HG02610 (cell line): ENCODE measurements around the gene MACC1.
"Not testable (repeated sequence)": the region's sequence is repeated elsewhere in the genome, so short reads cannot be mapped to it uniquely, and the experiment has no call there.

Experiments used
- ATAC-seq: cut with Tn5 transposase; IDR thresholded peaks from one replicate; pipeline ENCODE4 v1.9.1; 2021; ENCODE audit warnings: mild to moderate bottlenecking, moderate library complexity; ENCODE audit not compliant: unreplicated experiment

MACC1 gene

DNA sequence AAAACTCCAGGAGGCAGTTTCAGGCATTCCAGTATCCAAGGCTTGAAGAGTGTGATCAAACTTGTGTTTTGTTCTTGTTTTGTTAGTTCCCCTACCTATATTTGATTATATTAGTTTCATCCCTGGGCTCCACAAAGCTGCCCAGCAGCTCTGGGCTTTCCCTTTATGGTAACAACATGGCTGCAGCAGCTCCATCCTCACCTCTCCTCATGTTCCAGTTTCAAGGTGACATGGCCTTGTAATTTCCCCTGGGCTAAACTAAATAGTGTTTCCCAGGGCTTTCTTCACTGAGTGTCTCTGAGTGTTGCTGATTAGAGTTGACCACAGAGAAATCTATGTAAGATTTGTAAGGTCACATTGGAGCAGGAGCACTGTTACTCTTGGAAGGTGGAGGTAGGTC lies 83.4 kb downstream of the MACC1 start:
- ATAC-seq, result peak; percentile 68

DNA sequence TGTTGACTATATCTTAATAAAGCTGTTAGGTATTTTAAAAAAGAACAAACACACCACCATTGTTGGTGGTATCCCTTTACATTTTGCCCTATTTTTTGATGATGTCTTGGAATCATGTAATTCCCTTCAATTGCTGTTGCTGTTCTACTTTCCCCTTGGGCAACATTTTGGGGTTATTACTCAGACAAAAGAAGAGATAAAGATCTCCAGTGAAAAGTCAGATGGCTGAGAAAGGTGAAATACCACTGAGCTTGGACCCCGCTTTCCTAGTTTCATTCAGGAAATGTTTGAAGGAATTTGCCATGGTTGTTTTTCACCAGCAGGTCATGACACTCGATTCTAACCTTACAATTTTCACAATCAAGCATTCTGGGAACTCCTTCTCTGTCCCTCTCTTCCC lies 84.6 kb downstream of the MACC1 start:
- no peak for ATAC-seq

DNA sequence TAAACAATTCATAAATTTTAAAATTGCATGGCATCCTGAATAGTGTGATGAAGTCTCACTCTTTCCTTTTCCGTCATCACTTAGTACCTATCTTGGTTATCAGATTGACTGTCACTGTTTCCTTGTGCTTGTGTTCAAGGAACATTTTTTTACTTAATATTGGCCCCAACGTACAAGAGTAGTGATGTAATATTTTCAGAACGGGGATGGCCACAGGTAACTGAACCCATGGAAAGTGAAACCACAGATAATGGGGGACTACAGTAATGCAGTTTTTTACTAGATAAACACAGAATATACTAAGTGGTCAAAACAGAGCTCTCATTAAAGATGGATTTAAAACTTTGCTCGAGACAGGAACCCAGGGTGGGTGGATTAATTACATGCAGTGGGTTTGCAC lies 85.4 kb downstream of the MACC1 start:
- no peak for ATAC-seq

DNA sequence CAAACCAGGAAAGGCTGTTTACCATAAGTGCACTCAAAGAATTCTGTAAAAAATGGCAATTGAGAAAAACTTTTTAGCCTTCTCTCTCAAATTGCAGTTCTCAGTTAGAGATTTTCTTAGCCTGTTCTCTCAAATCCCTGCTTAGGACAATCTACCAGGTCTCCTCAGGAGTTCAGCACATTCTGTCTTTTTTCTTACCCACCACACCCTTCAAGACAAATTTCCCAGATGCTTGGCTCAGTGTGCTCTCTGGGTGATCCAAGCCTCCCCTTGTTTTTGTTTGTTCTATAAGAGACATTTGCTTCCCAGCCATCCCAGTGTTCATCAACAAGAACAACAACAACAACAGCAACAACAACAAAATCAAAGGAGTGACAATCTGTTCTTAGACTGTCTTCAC lies 87.3 kb downstream of the MACC1 start:
- ATAC-seq, result no peak

DNA sequence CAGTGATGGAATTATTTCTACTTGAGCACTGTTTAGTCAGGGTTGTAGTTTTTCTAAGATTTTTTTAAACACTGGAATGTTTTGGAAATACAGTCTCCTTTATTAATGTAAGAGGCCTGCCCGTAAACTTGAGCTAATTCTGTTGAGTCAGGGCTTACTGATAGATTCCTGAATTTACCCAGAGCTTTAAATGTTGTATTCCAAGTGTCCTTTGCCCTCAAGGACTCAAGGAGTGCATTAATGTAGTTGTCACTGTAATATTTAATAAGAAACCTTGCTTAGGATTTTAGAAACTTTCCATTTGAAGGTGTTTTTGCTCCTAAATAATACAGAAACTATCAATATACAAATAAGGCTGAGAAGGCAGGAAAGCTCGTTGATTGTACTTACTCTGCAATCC lies 89.2 kb downstream of the MACC1 start:
- no peak for ATAC-seq

DNA sequence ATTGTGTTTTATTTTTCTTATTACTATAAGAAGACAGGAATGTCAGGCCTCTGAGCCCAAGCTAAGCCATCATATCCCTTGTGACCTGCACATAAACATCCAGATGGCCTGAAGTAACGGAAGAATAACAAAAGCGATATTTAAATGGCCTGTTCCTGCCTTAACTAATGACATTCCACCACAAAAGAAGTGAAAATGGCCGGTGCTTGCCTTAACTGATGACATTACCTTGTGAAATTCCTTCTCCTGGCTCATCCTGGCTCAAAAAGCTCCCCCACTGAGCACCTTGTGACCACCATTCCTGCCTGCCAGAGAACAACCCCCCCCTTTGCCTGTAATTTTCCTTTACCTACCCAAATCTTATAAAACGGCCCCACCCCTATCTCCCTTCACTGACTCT lies 91.1 kb downstream of the MACC1 start:
- not testable (repeated sequence) for ATAC-seq

DNA sequence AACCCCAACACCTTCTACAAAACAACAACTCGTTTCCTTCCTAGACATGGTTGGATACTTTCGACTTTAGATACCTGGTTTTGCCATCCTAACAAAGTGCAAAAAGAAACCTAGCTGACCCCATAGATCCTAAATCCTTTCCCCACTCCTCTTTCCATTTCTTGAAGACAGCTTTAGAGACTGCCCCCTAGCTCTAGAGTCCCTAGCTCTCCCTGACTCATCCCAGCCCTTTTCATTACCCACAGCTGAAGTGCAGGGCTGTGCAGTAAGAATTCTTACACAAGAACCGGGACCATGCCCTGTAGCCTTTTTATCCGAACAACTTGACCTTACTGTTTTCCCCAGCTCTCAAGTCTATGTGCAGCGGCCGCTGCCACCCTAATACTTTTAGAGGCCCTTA lies 93.1 kb downstream of the MACC1 start:
- not testable (repeated sequence) for ATAC-seq

DNA sequence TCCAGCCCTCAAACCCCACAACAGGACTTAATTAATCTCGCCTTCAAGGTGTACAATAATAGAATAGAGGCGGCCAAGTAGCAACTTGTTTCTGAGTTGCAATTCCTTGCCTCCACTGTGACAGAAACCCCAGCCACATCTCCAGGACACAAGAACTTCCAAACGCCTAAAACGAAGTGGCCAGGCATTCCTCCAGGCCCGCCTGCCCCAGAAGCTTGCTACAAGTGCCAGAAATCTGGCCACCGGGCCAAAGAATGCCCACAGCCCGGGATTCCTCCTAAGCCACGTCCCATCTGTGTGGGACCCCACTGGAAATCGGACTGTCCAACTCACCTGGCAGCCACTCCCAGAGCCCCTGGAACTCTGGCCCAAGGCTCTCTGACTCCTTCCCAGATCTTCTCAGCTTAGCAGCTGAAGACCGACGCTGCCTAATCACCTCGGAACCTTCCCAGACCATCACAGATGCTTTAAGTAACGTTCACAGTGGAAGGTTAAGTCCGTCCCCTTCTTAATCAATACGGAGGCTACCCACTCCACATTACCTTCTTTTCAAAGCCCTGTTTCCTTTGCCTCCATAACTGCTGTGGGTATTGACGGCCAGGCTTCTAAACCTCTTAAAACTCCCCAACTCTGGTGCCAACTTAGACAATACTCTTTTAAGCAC lies 94.4 kb downstream of the MACC1 start:
- ATAC-seq, result not testable (repeated sequence)

DNA sequence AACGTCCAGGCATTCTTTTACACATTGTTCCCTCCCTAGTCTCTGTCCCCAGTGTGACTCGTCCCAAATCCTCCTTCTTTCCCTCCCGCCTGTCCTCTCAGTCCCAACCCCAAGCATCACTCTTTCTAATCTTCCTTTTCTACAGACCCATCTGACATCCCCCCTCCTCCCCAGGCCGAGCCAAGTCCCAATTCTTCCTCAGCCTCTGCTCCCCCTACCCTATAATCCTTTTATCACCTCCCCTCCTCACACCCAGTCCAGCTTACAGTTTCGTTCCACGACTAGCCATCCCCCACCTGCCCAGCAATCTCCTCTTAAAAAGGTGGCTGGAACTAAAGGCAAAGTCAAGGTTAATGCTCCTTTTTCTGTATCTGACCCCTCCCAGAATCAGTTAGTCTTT lies 95.1 kb downstream of the MACC1 start:
- no peak for ATAC-seq

DNA sequence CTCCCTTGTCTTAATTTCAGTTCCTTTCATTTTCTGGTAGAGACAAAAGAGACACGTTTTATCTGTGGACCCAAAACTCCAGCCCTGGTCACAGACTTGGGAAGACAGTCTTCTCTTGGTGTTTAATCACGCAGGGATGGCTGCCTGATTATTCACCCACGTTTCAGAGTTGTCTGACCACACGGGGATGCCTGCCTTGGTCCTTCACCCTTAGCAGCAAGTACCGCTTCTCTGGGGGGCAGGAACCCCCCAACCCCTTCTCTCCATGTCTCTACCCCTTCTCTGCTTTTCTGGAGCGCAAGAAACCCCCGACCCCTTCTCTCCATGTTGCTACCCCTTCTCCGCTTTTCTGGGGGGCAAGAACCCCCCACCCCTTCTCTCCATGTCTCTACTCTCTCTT lies 95.8 kb downstream of the MACC1 start:
- ATAC-seq, result no peak

DNA sequence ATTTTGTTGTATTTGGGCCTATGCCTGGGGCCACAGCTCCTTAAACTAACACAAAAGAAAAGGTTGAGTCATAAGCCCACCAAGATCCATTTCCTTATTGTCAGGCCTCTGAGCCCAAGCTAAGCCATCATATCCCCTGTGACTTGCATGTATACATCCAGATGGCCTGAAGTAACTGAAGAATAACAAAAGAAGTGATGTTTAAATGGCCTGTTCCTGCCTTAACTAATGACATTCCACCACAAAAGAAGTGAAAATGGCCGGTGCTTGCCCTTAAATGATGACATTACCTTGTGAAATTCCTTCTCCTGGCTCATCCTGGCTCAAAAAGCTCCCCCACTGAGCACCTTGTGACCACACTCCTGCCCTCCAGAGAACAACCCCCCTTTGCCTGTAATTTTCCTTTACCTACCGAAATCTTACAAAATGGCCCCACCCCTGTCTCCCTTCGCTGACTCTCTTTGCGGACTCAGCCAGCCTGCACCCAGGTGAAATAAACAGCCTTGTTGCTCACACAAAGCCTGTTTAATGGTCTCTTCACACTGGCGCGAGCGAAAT lies 96.5 kb downstream of the MACC1 start:
- not testable (repeated sequence) for ATAC-seq

DNA sequence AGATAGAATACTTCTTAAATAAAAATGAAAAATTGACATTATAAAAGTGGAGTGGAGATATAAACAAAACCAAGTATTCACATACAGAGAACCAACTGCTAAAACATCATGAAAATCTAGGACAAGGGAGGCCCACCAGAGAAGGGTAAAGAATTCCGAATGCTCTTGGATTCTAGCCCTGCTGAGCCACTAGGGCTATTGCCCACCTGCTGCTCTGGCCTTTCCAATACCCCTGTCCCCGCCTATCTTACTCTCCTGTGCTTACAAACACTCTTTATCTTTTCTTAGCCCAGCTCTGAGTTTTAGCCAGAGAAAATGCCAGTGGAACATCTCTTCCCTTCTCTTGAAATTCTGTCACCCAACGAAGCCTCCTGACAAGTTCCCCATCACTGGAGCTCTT lies 100.3 kb downstream of the MACC1 start:
- ATAC-seq, result no peak

DNA sequence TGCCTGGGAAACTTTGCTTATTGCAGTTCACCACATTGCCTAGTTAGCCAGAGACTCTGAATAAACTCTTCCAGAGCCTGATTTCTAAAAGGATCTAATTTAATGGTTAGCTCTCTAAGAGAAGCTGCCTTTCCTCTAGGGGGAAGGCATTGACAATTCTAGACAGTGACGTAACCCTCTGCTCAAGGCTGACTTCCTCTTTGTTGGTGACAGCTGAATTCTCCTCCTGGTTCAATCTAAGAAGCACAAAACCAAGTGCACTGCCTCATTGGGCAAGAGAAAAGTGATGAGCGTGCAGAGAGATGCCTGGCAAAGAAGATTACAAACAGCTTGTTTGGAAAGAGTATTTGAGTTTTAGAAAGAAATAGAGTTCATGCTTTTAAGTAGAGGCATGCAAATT lies 102.7 kb downstream of the MACC1 start:
- ATAC-seq, result peak; percentile 81

DNA sequence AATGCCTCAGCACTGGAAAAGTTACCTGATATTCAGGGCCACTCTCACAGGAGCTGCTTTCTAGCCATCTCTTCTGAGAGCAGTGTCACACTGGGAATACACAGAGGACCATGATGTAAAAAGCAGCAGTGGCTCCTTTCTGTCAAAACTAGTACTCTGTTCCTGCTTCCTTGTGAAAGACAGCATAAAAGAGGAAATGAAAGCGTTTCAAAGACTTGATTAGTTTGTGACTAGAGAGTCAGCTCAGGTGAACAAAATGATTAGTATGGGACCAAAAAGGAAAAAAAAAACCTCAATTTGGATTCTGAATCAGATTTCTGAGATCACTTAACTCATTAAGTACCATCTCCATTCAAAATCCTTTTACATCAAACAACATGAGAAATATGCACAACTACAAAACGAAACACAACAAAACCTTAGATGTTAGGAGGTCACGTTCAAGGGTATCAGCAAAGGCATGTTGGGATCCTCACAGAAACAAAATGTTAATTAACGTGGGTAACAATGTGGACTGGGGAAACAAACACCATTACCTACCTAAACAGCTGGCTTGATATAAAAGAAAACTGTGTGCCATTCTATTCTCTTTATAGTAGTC lies 103.7 kb downstream of the MACC1 start:
- peak; percentile 81 for ATAC-seq

DNA sequence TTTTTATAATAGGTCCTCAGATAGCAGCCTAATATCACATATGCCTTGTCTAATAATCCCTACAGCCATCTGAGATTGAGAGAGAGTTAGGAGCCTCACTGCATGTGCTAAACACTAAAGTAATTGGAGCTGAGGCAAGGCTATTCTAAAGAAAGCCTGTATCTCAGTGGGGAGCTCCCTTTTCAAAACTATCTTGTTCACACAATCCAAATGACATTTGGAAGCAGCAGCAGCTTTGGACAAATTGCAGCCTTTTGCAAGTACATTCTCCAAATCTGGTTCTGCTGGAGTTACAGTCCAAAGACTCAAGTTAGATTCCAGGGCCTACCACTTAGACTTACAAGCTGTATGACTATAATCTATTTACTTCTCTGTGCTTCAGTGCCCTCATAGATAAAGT lies 104.5 kb downstream of the MACC1 start:
- ATAC-seq, result no peak

DNA sequence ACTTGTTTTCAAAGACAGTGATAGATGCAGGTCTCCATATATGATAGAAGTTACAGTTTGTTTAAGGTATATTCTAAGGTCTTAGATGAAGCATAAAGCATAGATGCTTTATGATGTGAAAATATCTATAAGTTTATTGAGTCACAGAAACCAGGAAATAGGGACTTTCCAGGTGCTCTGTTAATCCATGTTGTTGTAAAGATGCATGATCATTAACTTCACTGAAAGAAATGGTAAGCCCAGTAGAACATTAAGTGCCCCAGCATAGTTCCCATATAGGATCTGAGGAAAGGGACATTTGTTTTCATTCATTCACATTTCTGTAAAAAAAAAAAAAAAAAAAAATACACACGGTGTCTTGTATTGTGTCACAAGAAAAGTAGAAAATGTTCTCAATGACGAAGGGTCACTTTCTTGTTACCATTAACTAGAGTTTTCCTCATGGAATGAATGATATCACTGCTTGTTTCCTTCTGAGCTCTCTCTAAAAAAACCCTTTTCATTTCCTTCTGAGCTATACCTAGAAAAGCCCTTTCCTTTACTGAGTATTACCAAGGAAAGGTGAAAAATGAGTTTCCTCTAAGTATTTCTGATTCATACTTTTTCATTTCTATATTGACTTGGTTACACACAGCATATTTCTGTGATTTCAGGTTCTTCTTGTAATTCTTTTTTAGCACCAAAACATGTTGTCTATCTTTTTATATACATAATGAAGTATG lies 105.2 kb downstream of the MACC1 start:
- no peak for ATAC-seq

DNA sequence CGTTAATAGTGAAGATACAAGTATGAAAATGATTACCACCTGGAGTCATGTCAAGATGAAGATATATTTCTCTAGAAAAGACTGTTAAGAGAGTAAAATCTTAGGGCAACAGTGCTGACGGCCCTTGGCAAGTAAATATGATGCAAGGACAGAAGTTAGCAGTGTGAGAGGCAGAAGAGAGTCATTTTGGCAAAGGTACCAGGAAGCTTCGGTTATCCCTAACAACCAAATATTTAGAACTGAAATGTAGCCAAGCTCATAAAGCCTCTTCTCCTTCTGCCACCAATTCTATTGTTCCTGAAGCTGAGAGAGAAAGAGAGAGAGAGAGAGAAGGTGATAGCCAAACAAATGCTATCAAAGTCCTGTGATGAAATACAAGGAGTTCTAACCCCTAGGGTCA lies 109.6 kb downstream of the MACC1 start:
- ATAC-seq, result no peak

DNA sequence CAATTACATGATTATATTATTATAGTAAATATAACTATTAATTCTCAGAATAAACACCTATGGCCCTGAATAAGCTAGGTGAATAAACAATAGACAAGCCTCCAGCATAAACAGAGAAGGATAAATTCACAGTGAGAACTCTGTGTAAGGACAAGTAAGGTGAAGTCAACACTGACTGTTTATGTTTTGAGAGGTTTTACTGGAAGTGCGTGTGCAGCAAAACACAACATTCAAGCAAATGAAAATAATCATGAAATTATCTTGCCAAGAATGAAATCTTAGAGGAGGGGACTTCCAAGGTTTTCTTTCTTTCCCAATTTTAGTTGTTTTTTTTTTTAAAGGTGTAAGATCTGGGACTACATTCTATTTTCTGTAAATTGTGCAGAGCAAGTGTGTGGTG lies 112.5 kb downstream of the MACC1 start:
- ATAC-seq, result no peak

DNA sequence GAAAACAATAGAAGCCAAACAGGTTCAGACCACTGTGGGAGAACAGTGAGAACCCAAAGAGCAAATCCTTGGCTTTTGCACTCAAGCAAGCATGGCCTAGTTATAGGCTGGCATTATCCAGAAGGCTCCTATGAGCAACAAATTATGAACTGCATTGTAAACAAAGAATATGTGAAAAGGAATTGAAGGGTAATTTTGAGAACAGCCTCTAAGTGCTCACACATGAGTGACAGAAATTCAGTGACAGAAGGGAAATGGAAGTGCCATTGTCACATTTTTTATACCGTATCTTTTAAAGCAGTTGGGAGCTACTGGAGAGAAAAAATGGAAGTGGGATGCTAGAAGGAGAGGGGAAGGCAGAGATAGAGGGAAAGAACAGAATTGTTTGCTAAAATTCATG lies 114.2 kb downstream of the MACC1 start:
- no peak for ATAC-seq

DNA sequence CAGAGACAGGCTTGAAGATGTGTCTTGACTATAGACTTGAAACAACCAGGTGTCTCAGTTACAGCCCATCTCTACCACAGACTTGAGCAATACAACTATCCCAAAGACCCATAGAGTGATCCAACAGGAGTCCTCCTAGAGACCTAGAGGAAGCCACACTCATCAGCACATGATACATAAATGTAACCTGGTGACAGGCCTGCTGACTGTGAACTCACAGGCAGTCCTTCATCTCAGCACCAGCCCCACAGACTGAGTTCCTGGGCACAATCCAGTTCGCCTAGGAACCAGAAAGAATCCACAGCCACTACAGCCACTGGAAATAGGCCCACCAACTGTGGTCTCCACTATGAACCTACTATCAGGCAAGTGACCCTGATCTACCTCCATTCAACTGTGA lies 121.3 kb downstream of the MACC1 start:
- ATAC-seq, result no peak

DNA sequence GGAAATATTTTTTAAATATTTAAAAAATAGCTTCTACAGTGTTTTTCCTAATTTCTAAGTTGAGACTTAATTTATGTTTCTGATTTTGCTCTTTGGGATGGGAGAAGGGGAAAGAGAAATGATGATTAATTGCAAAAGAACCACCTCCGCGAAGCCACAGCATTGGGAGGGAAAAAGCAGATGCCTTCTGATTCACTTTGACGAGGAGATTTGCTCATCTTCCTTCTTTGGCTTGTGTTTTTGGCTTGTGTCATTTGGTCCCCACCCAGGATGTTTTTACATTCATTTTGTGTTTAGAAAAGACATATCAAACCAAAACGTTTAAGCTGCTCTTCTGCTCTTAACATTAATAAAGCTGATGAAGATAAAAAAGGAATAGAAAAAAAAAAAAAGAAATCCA lies 121.7 kb downstream of the MACC1 start:
- ATAC-seq, result no peak

DNA sequence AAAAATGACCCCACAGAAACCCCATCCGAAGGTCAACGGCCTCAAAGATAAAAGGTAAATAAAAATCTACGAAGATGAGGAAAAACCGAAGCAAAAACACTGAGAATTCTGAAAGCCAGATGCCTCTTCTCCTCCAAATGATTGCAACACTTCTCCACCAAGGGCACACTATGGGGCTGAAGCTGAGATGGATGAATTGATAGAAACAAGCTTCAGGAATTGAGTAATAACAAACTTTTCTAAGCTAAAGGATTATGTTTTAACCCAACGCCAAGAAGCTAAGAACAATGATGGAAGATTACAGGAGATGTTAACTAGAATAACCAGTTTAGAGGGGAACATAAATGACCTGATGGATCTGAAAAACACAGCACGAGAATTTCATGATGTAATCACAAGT lies 127.8 kb downstream of the MACC1 start:
- ATAC-seq, result no peak
